Measurements from ENCODE around the gene ANO7.

The ANO7 gene

GRCh38 chr2:241230435-241230834 is 42.0 kb downstream of the ANO7 start:
- DNase-seq = no peak

GRCh38 chr2:241232736-241233575 is 44.5 kb downstream of the ANO7 start:
- DNase-seq = no peak

DNA sequence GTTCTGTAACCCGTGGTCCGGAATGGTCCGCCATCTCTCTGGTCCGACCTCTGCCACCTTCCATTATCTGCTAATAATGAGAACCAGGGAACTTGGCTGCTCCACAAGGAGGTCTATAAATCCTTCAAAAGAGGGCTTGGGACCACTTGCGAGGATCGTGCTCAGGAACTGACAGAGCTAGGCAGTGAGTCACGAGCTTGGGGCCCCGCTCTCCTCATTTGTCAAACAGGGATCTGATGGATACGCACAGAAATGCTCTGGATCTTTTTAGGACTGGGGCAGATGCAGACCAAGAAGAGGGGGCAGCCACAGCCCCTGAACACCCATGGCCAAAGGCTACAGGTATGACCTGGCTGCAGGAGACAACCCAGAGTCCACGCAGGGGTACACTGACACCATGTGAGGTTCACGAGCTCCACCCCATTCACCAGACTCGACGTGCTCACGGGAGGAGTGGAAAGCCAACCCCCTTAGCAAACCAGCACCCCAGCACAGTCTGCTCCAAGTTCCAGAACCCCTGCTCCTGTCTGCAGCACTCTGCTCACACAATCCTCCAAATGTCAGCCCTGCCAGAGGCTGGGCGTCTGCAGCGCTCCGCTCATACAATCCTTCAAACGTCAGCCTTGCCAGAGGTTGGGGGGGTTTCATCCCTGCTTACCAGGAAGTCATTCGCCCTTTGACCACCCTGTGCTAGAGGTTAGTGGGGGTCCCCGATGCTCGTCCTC is 45.8 kb downstream of the ANO7 start:
- DNase-seq = no peak

DNA sequence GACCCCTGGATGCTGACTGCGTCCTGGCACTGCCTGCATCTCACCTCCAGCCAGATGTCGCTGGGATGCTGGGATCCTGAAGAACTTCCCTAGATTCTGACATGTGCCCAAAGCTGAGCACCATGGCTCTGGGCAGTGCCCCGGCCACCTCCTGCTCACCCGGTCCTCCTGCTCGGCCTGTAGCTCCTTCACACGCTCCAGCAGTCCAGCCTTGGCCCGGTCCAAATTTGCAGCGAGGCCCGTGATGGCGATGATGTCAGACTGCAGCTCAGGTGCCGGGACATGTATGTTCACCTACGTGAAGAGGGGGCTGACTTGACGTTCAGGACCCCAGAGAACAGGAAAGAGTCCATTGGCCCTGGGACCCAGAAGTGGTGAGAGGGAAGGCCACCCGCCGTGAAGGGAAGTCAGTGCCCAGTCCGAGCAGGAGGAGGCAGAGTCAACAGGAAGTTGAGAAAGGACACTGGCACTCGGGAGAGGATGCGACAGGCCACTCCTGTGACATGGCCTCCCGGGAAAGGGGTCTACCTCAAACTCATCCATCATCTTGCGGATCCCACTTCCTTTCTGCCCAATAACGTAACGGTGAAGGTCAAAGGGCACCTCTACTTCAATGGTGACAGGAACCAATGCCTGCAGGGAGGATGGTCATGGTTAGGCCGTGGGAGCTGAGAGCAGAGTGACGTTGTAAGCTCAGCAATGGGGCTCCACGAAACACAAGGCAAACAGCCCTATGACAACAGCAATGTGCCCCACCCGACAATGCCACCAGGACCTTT is 46.7 kb downstream of the ANO7 start:
- no peak for DNase-seq

DNA sequence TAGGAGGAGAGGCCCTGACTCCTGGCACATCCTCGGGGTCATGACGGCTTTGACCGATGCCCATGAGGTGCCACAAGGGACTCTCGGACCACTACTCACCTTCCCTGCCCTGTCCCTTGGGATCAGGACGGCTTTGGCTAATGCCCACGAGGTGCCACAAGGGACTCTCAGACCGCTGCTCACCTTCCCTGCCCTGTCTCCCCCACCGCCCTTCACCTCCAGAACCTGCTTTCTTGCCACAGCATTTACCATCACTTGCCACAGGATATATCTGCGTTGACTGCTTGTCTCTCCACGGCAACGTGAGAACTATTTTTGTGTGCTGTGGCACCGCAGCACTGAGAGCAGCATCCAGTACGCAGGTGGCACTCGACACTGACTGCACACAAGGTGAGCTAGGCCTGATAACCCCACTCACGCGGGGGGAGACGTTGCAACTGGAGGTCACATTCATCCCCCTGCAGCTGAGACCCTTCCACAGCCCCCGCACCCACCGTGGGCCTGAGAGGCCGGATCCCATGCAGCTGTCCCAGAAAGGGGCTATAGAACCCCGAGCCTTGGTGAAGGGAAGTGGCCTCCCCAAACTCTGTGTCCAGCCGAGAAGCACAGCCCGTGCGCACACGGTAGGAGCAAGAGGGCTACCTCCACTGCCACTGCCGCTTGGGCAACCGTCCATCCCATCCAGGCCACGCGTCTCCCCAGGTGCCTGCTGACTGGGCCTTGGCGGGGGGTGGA is 47.5 kb downstream of the ANO7 start:
- DNase-seq = no peak

DNA sequence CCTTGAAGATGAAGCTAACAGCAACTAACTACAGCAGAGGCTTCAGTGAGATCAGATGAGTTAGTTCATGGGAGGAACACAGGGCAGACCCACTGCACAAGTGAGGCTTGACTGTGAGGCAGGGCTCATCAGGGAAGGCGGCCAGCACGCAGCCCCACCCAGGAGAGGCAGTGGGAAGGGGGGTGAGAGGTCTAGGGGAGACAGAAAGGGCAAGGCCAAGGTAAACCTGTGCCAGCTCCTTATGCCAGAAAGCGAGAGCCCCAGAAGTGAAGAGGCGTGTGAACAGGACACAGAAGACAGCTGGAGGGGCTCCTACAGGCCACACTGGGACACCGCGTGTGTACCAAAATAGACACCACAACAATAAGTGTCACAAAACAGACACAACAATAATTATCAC is 48.6 kb downstream of the ANO7 start:
- DNase-seq = no peak

DNA sequence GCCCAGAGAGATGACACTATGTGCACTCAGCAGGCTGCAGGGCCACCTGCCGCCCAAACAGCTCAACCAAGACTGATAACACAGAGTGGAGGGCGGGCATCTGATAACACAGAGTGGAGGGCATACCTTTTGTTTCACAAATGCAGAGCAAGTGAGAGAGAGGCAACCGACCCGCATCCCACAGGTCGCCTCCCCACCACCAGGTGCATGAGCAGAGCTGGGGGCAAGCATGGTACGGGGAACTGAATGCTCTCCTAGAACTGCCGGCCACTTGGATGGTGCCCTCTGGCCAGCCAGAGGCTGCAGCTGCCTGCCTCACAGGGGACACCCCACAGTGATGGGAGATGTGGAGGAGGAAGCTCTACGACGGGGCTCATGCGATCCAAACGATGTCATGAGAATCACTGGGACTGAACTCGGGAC is 49.5 kb downstream of the ANO7 start:
- DNase-seq = no peak

DNA sequence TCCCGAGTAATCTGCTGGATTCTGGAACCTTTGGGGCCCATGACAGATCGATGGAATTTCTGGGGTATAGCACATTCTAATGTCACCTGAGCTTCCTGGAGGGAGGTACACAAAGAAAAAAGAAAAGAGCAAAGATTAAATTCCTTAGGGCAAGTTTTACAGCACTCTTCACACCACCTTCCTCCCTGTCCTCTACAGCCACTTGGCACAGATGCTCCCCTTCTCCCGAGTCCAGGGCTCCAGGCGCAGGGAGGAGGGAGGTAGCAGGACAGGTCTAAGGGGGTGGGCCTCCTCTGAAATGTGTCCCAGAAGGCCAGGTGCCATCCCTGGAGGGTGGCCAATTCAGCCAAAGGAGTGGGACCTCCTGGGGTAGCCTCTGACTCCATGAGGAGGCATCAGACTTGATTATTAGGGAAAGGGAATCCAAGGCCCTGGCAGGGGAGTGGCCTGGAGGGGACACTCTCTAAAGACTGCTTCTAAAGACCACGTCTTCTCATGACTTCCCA is 50.3 kb downstream of the ANO7 start:
- DNase-seq = no peak

GRCh38 chr2:241239552-241240202 is 51.2 kb downstream of the ANO7 start:
- no peak for DNase-seq

DNA sequence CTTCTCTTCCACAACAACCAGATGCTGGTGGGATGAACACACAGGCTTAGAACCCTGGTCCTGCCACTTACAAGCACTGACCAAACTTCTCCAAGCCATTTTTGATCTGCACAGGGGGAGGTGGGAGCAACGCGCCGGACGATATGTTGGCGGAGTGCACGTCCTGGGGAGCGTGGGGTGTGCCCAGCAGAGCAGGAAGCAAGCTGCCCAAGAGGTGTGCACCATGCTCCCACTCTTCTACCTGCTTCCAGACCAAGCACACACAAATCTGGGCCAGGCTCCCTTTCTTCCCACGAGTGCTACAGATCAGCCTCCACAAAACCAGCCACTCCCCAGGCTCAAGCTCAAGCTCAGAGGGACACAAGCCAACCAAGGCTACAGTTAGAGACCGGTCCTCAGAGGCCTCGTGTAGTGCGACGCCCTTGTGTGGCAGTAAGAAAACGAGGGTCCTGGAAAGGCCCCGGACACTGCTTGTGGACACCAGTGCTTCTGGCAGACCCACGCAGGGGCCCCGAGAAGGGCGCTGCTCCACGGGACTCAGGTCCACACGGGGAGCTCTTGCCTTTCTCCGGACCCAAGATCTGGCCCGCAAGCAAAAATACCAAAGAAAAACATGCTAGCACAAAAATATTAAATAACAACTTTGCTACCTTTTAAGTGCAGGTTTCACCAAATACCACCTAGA is 52.0 kb downstream of the ANO7 start:
- no peak for DNase-seq

GRCh38 chr2:241241669-241242068 is 53.2 kb downstream of the ANO7 start:
- no peak for DNase-seq

DNA sequence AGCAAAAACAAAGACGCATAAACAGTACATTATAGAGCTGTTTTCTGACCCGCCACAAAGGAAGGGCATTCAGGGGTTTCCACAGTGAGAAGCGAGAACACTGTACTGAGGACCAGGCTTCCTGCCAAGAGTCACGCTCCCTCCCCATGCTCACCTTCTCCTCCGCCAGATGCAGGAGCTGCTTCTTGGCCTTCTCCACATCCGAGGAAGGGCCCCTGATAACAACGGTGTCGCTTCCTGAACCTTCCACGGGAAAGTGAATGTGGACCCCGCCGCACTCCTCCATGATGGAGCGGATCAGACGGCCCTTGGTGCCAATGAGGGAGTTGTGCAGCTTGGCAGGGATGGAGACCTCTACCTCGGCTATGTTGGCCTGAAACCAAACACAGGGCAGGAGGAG is 53.8 kb downstream of the ANO7 start:
- DNase-seq = no peak

GRCh38 chr2:241244368-241244767 is 55.9 kb downstream of the ANO7 start:
- DNase-seq = no peak

GRCh38 chr2:241248289-241248688 is 59.8 kb downstream of the ANO7 start:
- DNase-seq = no peak

DNA sequence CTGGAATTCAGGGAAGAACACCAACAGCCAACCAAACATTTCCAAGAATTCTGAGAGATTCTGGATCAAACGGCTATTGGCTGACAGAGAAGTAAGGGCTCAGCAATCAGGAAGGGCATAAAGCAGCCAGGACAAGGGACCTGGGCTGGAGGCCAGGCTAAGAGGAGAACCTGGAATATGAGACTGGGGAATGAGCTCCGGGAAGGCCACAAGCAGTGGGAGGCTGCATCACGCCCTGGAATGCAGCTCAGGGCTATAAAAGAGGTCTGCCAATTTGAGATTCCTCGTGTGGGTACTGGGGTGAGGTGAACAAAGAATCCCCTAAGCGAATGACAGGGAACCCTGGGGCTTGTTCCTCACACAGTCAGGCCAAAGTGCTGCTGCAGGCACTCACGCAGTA is 60.4 kb downstream of the ANO7 start:
- no peak for DNase-seq

- DNase-seq = no peak
Measured at GRCh38 chr2:241249654-241250053, 61.2 kb downstream of the ANO7 start.

DNA sequence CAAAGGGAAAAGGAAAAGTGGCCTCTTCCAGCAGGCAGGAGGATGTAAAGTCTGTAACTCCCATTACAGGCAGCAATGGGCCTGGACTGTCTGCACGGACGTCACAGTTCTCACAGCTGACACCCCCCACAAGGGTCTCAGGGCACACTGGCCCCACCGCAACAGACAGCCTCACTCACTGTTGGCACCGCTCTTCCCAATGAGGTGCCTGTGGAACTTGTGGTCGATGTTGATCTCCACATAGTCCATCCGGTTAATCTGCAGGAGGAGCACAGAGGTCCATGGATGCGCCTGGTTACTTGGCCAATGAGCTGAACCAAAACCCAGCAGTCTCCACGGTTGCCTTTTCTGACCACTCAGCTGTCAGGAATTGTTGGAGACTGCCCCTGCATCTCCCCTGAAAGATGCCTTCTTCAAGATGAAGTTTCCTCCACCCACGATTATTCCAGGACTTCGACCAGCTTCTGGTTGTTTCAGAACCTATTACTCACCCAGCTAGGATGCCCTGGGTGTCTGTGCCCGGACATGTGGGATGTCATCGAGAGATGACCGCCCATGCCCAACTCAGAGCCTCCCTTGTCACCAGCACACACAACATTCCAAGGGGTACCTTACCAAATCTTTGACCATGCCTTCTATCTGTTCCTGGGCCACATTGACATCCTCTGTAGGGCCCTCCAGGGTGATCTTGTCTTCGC is 64.5 kb downstream of the ANO7 start:
- no peak for DNase-seq

GRCh38 chr2:241254904-241255351 is 66.5 kb downstream of the ANO7 start:
- no peak for DNase-seq

DNA sequence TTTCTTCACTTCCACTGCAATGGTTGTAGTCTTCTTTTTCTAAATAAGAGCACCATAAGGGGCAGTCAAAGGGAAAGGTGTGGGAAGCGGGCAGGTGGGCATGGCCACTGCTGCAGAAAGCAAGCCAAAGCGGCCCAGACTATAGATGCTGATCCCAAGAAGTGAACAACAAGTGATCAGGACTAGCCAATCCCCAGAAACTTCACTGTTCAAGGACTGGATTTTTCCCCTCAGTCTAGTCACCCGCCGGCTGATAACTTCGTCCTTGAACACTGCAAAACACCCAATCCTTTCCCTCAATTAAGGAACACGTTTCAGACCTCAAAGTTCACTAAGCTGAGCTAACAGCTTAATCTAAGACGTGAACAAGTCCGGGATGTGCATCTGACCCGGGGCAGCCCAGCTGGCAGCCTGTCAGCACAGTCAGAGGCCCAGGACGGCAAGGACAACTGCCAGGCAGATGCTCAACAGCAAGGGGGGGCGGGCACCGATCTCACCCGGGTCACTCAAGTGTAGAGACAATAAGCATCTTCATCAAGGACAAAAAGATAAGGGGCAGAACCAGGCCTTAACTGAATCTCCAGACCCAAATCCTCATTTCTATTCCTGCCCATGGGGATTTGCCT is 67.2 kb downstream of the ANO7 start:
- no peak for DNase-seq

DNA sequence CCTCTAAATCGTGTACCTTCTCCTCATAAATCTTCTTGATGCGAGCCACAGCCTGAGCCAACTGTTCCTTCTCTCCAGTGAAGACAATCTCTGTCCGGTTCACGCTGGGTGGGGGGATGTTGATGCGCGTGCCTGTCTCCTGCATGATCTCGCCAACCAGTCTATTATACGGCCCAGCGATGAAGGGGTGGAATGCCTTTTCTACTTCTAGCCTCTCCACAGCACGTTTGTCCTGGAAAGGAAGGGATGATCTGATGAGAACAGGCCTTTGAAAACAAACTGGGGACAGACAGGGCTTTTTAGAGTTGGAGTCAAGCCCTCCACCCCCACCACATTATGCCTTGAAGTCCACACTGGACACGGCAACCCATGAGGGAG is 67.7 kb downstream of the ANO7 start:
- DNase-seq = no peak

All from fibroblast of upper back skin (primary cell).